BE2C (cell line): ENCODE measurements around the gene LOXHD1.

ENCODE experiments used
- DNase-seq: peaks from one replicate; pipeline ENCODE4 v3.0.0-alpha.2; 2020
- H3K27me3 ChIP-seq: fragments of 250-450 bp; sonication (Bioruptor Pico); 2 replicates; pipeline ENCODE4 v1.5.1; 2020; ENCODE audit warnings: mild to moderate bottlenecking
- H3K36me3 ChIP-seq: fragments of 250-450 bp; sonication (Bioruptor Pico); 2 replicates; pipeline ENCODE4 v1.5.1; 2020; ENCODE audit warnings: mild to moderate bottlenecking
- H3K4me1 ChIP-seq: fragments of 250-450 bp; sonication (Bioruptor Pico); 2 replicates; pipeline ENCODE4 v1.5.1; 2020
- H3K4me3 ChIP-seq: 2 replicates; pipeline ENCODE4 v1.5.1; 2011; ENCODE audit warnings: low read depth, low read length
- H3K9me3 ChIP-seq: fragments of 250-450 bp; sonication (Bioruptor Pico); 2 replicates; pipeline ENCODE4 v1.5.1; 2020
- CTCF ChIP-seq: IDR thresholded peaks from 2 replicates; pipeline ENCODE4 v1.5.1; 2012; ENCODE audit warnings: mild to moderate bottlenecking, low read depth, low read length

The LOXHD1 gene

GRCh38 chr18:46649071-46649862, 7.8 kb downstream of the LOXHD1 start:
- no peaks in the 10 kb centered on the region for H3K27me3 ChIP-seq
- no peak for DNase-seq
- H3K36me3 ChIP-seq, result no peaks in the 10 kb centered on the region
- H3K4me3 ChIP-seq, result no peak overlapping the region
- no peaks in the 10 kb centered on the region for H3K9me3 ChIP-seq
- H3K4me1 ChIP-seq, result no peaks in the 10 kb centered on the region
- no peak for TF ChIP-seq CTCF

- no peaks in the 10 kb centered on the region for H3K9me3 ChIP-seq
- no peaks in the 10 kb centered on the region for H3K4me1 ChIP-seq
- no peak overlapping the region for H3K4me3 ChIP-seq
- DNase-seq, result no peak
- TF ChIP-seq CTCF, result no peak
- no peaks in the 10 kb centered on the region for H3K27me3 ChIP-seq
- no peaks in the 10 kb centered on the region for H3K36me3 ChIP-seq
Measured at GRCh38 chr18:46646468-46646867, 10.6 kb downstream of the LOXHD1 start.

GRCh38 chr18:46642561-46642960, 14.5 kb downstream of the LOXHD1 start:
- H3K36me3 ChIP-seq, result no peaks in the 10 kb centered on the region
- H3K9me3 ChIP-seq, result no peaks in the 10 kb centered on the region
- H3K4me1 ChIP-seq, result no peaks in the 10 kb centered on the region
- H3K4me3 ChIP-seq, result no peak overlapping the region
- no peak for DNase-seq
- TF ChIP-seq CTCF, result no peak
- H3K27me3 ChIP-seq, result no peaks in the 10 kb centered on the region

- Histone ChIP-seq H3K9me3 (no peaks in the 10 kb centered on the region), H3K4me3 (no peak overlapping the region), H3K36me3 (no peaks in the 10 kb centered on the region), H3K27me3 (no peaks in the 10 kb centered on the region), H3K4me1 (no peaks in the 10 kb centered on the region)
- DNase-seq, result no peak
- no peak for TF ChIP-seq CTCF
Measured at GRCh38 chr18:46641917-46642316, 15.1 kb downstream of the LOXHD1 start.

GRCh38 chr18:46639386-46639785, 17.6 kb downstream of the LOXHD1 start:
- Histone ChIP-seq H3K4me3 (no peak overlapping the region), H3K27me3 (no peaks in the 10 kb centered on the region), H3K9me3 (no peaks in the 10 kb centered on the region), H3K36me3 (no peaks in the 10 kb centered on the region), H3K4me1 (no peaks in the 10 kb centered on the region)
- no peak for DNase-seq
- TF ChIP-seq CTCF, result no peak

- Histone ChIP-seq H3K36me3 (no peaks in the 10 kb centered on the region), H3K9me3 (no peaks in the 10 kb centered on the region), H3K4me3 (no peak overlapping the region), H3K27me3 (no peaks in the 10 kb centered on the region), H3K4me1 (no peaks in the 10 kb centered on the region)
- DNase-seq, result no peak
- TF ChIP-seq CTCF, result no peak
Measured at GRCh38 chr18:46636040-46636630, 20.9 kb downstream of the LOXHD1 start.
